Measurements from ENCODE around the gene MTCP1. TPM values are rescaled to one million over a fixed set of nuclear protein-coding genes. Genes with fewer than 3 reads are reported as not detected.

Gene MTCP1
- total RNA-seq, 1 experiment from 2014 or later, result 11.3 TPM

DNA sequence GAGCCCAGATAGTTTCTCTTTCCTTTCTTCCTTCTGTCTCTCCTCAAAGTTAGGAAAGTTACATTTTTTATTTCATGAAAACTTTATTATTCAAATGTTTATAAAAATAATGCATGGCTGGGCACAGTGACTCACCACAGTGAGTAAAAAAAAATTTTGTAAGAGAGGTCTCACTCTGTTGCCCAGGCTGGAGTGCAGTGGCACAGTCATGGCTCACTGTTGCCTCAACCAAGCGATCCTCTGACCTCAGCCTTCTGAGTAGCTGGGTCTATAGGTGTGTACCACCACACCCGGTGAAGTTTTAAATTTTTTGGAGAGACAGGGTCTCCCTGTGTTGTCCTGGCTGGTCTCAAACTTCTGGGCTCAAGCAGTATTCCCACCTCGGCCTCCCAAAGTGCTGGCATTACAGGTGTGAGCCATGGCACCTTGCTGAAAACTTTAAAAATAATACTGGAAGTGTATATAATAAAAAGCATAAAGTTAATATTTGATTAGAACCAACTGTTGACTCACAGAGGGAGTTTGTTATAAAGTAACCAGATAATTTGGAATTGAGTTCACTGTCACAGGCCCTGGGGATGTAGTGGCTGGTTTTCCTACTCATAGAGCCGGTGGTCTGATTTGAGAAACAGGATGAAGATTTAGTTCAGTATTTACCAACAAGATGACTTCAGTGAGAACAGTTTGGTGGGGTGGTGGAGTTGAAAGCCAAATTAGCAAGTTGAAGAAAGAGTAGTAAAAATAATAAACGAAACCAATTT lies 18.0 kb downstream of the MTCP1 start:
- no peaks in the 10 kb centered on the region for H3K27me3 ChIP-seq (replicated peaks; ENCODE audit: control insufficient read depth, insufficient read depth, low read length)
- Mint-ChIP-seq H3K4me3 (ENCODE audit: unreplicated experiment) (no peak overlapping the region), H3K4me1 (ENCODE audit: low read depth, unreplicated experiment) (no peaks in the 10 kb centered on the region), H3K27me3 (ENCODE audit: insufficient read depth, unreplicated experiment) (no peaks in the 10 kb centered on the region), H3K9me3 (ENCODE audit: unreplicated experiment) (no peaks in the 10 kb centered on the region), H3K27ac (ENCODE audit: unreplicated experiment) (no peak overlapping the region), H3K36me3 (ENCODE audit: insufficient read depth, unreplicated experiment) (no peaks in the 10 kb centered on the region)
- BruUV-seq (replicated peaks), result no TSS peak
- TF ChIP-seq, protein P1, sequence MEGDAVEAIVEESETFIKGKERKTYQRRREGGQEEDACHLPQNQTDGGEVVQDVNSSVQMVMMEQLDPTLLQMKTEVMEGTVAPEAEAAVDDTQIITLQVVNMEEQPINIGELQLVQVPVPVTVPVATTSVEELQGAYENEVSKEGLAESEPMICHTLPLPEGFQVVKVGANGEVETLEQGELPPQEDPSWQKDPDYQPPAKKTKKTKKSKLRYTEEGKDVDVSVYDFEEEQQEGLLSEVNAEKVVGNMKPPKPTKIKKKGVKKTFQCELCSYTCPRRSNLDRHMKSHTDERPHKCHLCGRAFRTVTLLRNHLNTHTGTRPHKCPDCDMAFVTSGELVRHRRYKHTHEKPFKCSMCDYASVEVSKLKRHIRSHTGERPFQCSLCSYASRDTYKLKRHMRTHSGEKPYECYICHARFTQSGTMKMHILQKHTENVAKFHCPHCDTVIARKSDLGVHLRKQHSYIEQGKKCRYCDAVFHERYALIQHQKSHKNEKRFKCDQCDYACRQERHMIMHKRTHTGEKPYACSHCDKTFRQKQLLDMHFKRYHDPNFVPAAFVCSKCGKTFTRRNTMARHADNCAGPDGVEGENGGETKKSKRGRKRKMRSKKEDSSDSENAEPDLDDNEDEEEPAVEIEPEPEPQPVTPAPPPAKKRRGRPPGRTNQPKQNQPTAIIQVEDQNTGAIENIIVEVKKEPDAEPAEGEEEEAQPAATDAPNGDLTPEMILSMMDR (IDR thresholded peaks at IDR 0.05; ENCODE audit: insufficient read depth in 1 of 2, low read depth in 1 of 2, low read length in 1 of 2, severe bottlenecking in 1 of 2, unreplicated experiment in 1 of 2), result no peak
- intact Hi-C loops (cut with micrococcal nuclease; ENCODE audit: unreplicated experiment), result no loop called here
- H3K4me3 ChIP-seq (ENCODE audit: low read depth, low read length), result no peak overlapping the region
- POLR2A ChIA-PET, result no interaction called here
- no peaks in the 10 kb centered on the region for H3K4me1 ChIP-seq
- H3K9me3 ChIP-seq, result no peaks in the 10 kb centered on the region
- CTCF ChIA-PET, result no interaction called here
- DNase-seq, result no peak
- H3K36me3 ChIP-seq (ENCODE audit: control insufficient read depth, insufficient read depth, low read length), result no peaks in the 10 kb centered on the region

DNA sequence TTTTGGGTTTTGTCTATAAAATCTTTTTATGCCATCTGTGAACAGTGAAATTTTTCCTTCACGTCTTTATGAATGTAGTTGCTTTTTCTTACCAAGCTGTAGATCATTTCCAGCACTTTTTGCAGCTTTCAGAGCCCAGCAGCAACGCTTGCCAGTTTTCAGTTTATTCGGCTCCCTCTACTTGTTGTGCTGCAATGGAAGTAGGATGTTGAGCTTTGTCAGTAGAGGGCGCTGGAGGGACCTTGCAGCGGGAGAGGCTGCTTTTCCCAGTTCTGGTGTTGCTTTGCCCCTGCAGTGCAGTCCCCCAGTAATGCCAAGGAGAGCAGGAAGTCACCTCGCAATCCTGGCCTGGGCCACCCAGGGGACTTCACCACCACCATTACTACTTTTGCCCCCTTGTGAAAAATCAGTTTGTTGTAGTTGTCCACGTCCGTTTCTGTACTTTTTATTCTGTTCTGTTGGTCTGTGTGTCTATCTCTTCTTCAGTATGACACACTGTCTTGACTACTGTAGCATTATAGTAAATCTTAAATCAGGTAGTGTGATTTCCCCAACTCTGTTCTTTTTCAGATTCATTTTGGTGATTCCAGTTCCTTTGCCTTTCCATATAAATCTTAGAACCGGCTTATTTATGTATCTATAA lies 21.8 kb downstream of the MTCP1 start:
- Histone ChIP-seq H3K4me3 (ENCODE audit: low read depth, low read length) (no peak overlapping the region), H3K4me1 (no peaks in the 10 kb centered on the region), H3K27me3 (replicated peaks; ENCODE audit: control insufficient read depth, insufficient read depth, low read length) (no peaks in the 10 kb centered on the region), H3K9me3 (no peaks in the 10 kb centered on the region), H3K36me3 (ENCODE audit: control insufficient read depth, insufficient read depth, low read length) (no peaks in the 10 kb centered on the region)
- TF ChIP-seq, protein P1 (IDR thresholded peaks at IDR 0.05; ENCODE audit: insufficient read depth in 1 of 2, low read depth in 1 of 2, low read length in 1 of 2, severe bottlenecking in 1 of 2, unreplicated experiment in 1 of 2), result peak; percentile 37 to 57
- no peaks in the 10 kb centered on the region for H3K9me3 Mint-ChIP-seq (ENCODE audit: unreplicated experiment)
- POLR2A ChIA-PET, result no interaction called here
- H3K36me3 Mint-ChIP-seq (ENCODE audit: insufficient read depth, unreplicated experiment), result peaks cover 4% of the 10 kb centered on the region
- no peaks in the 10 kb centered on the region for H3K27me3 Mint-ChIP-seq (ENCODE audit: insufficient read depth, unreplicated experiment)
- H3K27ac Mint-ChIP-seq (ENCODE audit: unreplicated experiment), result no peak overlapping the region
- intact Hi-C loops (cut with micrococcal nuclease; ENCODE audit: unreplicated experiment), result no loop called here
- H3K4me3 Mint-ChIP-seq (ENCODE audit: unreplicated experiment), result no peak overlapping the region
- no TSS peak for BruUV-seq (replicated peaks)
- CTCF ChIA-PET, result interaction anchor here (0.8 kb wide), 1 partner anchor 13 kb away, joined by 3 read pairs; no protein-coding TSS in a partner anchor
- no peaks in the 10 kb centered on the region for H3K4me1 Mint-ChIP-seq (ENCODE audit: low read depth, unreplicated experiment)
- DNase-seq, result peak; percentile 45 to 51

DNA sequence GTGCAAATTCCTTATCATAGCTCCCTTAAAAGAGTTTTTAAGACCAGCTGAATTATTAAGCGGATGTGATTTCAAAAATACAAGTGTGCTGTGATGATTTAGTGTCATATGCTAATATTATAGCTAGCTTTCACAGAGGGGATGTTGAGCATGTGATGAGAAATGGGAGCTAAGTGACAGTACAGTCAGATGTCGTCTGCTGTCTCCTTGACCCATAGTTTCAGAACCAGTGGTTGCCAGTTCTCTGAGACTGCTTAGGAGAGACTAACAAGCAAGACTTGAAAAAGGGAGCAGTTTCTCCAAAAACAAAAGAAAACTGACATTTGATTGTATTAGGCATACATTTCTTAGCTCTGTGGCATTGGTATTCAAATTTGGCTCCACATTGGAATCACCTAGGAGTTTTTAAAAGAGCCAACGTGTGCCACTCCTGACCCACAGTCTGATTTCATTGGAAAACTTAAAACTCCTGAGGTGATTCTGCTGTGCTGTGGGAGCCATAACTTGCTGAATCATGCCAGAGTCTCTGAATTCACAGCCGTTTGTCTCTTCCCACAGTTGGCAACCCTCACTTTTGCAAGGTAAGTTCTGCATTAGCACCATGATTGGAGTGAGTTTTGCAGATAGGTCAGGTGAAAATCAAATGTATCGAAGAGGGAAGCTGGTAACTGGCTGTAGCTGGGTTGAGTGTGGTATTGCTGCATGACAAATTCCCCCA lies 24.0 kb downstream of the MTCP1 start:
- no peaks in the 10 kb centered on the region for H3K4me1 Mint-ChIP-seq (ENCODE audit: low read depth, unreplicated experiment)
- TF ChIP-seq, protein P1 (IDR thresholded peaks at IDR 0.05; ENCODE audit: insufficient read depth in 1 of 2, low read depth in 1 of 2, low read length in 1 of 2, severe bottlenecking in 1 of 2, unreplicated experiment in 1 of 2), result no peak
- no peaks in the 10 kb centered on the region for H3K36me3 ChIP-seq (ENCODE audit: control insufficient read depth, insufficient read depth, low read length)
- H3K4me1 ChIP-seq, result no peaks in the 10 kb centered on the region
- H3K36me3 Mint-ChIP-seq (ENCODE audit: insufficient read depth, unreplicated experiment), result peaks cover 6% of the 10 kb centered on the region
- no TSS peak for BruUV-seq (replicated peaks)
- no peaks in the 10 kb centered on the region for H3K9me3 Mint-ChIP-seq (ENCODE audit: unreplicated experiment)
- ChIA-PET POLR2A (no interaction called here), CTCF (interaction anchor here (0.7 kb wide), 1 partner anchor 344 kb away, joined by 4 read pairs; no protein-coding TSS in a partner anchor)
- H3K27me3 ChIP-seq (replicated peaks; ENCODE audit: control insufficient read depth, insufficient read depth, low read length), result no peaks in the 10 kb centered on the region
- intact Hi-C loops (cut with micrococcal nuclease; ENCODE audit: unreplicated experiment), result no loop called here
- no peaks in the 10 kb centered on the region for H3K27me3 Mint-ChIP-seq (ENCODE audit: insufficient read depth, unreplicated experiment)
- H3K4me3 ChIP-seq (ENCODE audit: low read depth, low read length), result no peak overlapping the region
- no peak overlapping the region for H3K27ac Mint-ChIP-seq (ENCODE audit: unreplicated experiment)
- no peak overlapping the region for H3K4me3 Mint-ChIP-seq (ENCODE audit: unreplicated experiment)
- no peak for DNase-seq
- H3K9me3 ChIP-seq, result no peaks in the 10 kb centered on the region
